ENCODE results near the gene ATXN7L3.

- TF ChIP-seq CTCF (IDR thresholded peaks at IDR 0.05) (no peak), POLR2AphosphoS5 (IDR thresholded peaks at IDR 0.05) (no peak)
Observed at GRCh38 chr17:44183024-44183423, 16.7 kb downstream of the ATXN7L3 start.
